Measurements from ENCODE around the gene IL13RA1. TPM values are rescaled to one million over a fixed set of nuclear protein-coding genes. Genes with fewer than 3 reads are reported as not detected.
"Not testable (repeated sequence)": the region's sequence is repeated elsewhere in the genome, so short reads cannot be mapped to it uniquely, and the experiment has no call there.

Gene IL13RA1
- total and polyA plus RNA-seq, 2 of the 13 experiments (the other 11 are each of a cell fraction or from before 2014, with no cell fraction given) = 56.6 to 73.5 TPM

DNA sequence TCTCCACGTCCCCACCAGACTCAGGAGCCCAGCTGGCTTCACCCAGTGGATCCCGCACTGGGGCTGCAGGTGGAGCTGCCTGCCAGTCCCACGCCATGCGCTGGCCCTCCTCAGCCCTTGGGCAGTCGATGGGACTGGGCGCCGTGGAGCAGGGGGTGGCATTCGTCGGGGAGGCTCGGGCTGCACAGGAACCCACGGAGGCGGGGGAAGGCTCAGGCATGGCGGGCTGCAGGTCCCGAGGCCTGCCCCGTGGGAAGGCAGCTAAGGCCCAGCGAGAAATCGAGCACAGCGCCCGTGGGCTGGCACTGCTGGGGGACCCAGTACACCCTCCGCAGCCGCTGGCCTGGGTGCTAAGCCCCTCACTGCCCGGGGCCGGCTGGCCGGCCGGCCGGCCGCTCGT lies 10.6 kb upstream of the IL13RA1 start:
- H3K9ac ChIP-seq (ENCODE audit: insufficient read depth, low read depth, low read length); H3K27me3 ChIP-seq (ENCODE audit: control insufficient read depth in 1 of 2, insufficient read depth in 2 of 2, low read length in 2 of 2); DNase-seq (ENCODE audit: low spot score); H2AFZ ChIP-seq (ENCODE audit: low read length); H3K27ac ChIP-seq (ENCODE audit: extremely low read length, insufficient read depth, low read length); CTCF ChIA-PET (ENCODE audit: low intra/inter-chr PET ratio, low total read pairs); H3K4me3 ChIP-seq (replicated peaks in 1 of 3; ENCODE audit: insufficient read depth in 1 of 3, low read depth in 2 of 3, low read length in 3 of 3); H3K36me3 ChIP-seq (replicated peaks in 1 of 2; ENCODE audit: control insufficient read depth in 1 of 2, insufficient read depth in 2 of 2, low read length in 2 of 2); H3K79me2 ChIP-seq (ENCODE audit: insufficient read depth, low read length); FAIRE-seq; H3K4me1 ChIP-seq (ENCODE audit: insufficient read depth, low read length); ATAC-seq; H4K20me1 ChIP-seq (ENCODE audit: insufficient read depth, low read length); in situ Hi-C loops (cut with HindIII; ENCODE audit: extremely low pct_ligation_motif_present, low pct_unique_long_range_greater_than_20kb); H3K9me3 ChIP-seq (ENCODE audit: low read length); intact Hi-C loops (cut with micrococcal nuclease; ENCODE audit: unreplicated experiment); H3K4me2 ChIP-seq (ENCODE audit: low read depth, low read length); BruUV-seq (replicated peaks): not testable (repeated sequence)
- 80% methylated on average over 1 of the region's 28 CpGs for WGBS (ENCODE audit: low lambda C conversion rate)
- POLR2A ChIA-PET = interaction anchor here (0.9 kb wide), 1 partner anchor 10 kb away, joined by 4 read pairs; the partner anchor contains the start of gene IL13RA1

DNA sequence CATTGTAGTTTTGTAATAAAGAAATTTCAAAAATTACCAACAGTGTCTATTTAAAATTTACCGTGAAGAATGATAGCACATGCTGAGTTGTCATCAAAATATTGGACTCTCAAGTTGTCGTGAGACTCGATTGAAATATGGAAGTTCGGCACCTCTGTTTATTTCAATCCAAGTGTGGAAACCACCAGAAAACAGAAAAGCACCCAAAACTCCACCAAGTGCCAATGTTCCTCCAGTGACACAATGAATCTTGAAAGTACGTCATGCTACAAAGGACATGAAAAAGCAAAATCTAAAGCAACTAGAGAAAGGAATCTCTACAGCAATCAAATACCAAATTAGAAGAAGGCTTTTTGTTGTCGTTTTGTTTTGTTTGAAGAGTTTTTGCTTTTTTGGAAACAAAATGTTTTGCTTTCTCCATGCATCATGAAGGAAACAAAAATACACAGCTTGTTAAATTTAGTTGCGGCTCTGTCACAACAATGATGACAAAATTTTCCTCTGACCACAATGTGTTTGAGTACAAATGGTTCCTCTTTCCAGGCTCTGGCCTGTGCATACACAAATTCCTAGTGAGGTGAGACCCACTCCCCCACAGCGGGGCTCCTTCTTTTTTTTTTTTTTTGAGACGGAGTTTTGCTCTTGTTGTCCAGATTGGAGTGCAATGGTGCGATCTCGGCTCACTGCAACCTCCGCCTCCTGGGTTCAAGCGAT lies 9.6 kb upstream of the IL13RA1 start:
- no peaks in the 10 kb centered on the region for H3K4me1 ChIP-seq (ENCODE audit: insufficient read depth, low read length)
- ATAC-seq (no peak), FAIRE-seq (no peak), DNase-seq (ENCODE audit: low spot score) (no peak)
- CTCF ChIA-PET (ENCODE audit: low intra/inter-chr PET ratio, low total read pairs) = no interaction called here
- no peaks in the 10 kb centered on the region for H3K79me2 ChIP-seq (ENCODE audit: insufficient read depth, low read length)
- in situ Hi-C loops (cut with HindIII; ENCODE audit: extremely low pct_ligation_motif_present, low pct_unique_long_range_greater_than_20kb) = no loop called here
- POLR2A ChIA-PET = no interaction called here
- TF ChIP-seq HNF4G (IDR thresholded peaks at IDR 0.05; ENCODE audit: borderline replicate concordance, low read depth, low read length) (no peak), HNF4G (CRISPR knock-in tag; IDR thresholded peaks at IDR 0.05; ENCODE audit: borderline replicate concordance, low read depth) (no peak), CEBPG (CRISPR knock-in tag; IDR thresholded peaks at IDR 0.05) (no peak), JARID2 (CRISPR knock-in tag; IDR thresholded peaks at IDR 0.05; ENCODE audit: insufficient replicate concordance) (no peak)
- TF ChIP-seq, protein P1, sequence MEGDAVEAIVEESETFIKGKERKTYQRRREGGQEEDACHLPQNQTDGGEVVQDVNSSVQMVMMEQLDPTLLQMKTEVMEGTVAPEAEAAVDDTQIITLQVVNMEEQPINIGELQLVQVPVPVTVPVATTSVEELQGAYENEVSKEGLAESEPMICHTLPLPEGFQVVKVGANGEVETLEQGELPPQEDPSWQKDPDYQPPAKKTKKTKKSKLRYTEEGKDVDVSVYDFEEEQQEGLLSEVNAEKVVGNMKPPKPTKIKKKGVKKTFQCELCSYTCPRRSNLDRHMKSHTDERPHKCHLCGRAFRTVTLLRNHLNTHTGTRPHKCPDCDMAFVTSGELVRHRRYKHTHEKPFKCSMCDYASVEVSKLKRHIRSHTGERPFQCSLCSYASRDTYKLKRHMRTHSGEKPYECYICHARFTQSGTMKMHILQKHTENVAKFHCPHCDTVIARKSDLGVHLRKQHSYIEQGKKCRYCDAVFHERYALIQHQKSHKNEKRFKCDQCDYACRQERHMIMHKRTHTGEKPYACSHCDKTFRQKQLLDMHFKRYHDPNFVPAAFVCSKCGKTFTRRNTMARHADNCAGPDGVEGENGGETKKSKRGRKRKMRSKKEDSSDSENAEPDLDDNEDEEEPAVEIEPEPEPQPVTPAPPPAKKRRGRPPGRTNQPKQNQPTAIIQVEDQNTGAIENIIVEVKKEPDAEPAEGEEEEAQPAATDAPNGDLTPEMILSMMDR (CRISPR knock-in tag; IDR thresholded peaks at IDR 0.05) = no peak
- TF ChIP-seq, protein P2, sequence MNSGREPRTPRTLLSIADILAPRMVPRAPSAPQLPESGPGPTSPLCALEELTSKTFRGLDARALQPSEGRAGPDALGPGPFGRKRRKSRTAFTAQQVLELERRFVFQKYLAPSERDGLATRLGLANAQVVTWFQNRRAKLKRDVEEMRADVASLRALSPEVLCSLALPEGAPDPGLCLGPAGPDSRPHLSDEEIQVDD (CRISPR knock-in tag; IDR thresholded peaks at IDR 0.05; ENCODE audit: borderline replicate concordance) = no peak
- intact Hi-C loops (cut with micrococcal nuclease; ENCODE audit: unreplicated experiment) = no loop called here
- H3K4me2 ChIP-seq (ENCODE audit: low read depth, low read length) = no peak overlapping the region
- H3K27me3 ChIP-seq (ENCODE audit: control insufficient read depth in 1 of 2, insufficient read depth in 2 of 2, low read length in 2 of 2) = no peaks in the 10 kb centered on the region
- no peaks in the 10 kb centered on the region for H4K20me1 ChIP-seq (ENCODE audit: insufficient read depth, low read length)
- WGBS (ENCODE audit: low lambda C conversion rate) = 88% methylated on average over 13 of the region's 13 CpGs
- no peaks in the 10 kb centered on the region for H3K36me3 ChIP-seq (replicated peaks in 1 of 2; ENCODE audit: control insufficient read depth in 1 of 2, insufficient read depth in 2 of 2, low read length in 2 of 2)
- H3K9ac ChIP-seq (ENCODE audit: insufficient read depth, low read depth, low read length) = no peak overlapping the region
- no peaks in the 10 kb centered on the region for H3K9me3 ChIP-seq (ENCODE audit: low read length)
- H3K4me3 ChIP-seq (replicated peaks in 1 of 3; ENCODE audit: insufficient read depth in 1 of 3, low read depth in 2 of 3, low read length in 3 of 3) = no peak overlapping the region
- no peak overlapping the region for H3K27ac ChIP-seq (ENCODE audit: extremely low read length, insufficient read depth, low read length)
- no peak overlapping the region for H2AFZ ChIP-seq (ENCODE audit: low read length)
- no TSS peak for BruUV-seq (replicated peaks)
